Measurements from ENCODE around the gene GP1BB.

The GP1BB gene

DNA sequence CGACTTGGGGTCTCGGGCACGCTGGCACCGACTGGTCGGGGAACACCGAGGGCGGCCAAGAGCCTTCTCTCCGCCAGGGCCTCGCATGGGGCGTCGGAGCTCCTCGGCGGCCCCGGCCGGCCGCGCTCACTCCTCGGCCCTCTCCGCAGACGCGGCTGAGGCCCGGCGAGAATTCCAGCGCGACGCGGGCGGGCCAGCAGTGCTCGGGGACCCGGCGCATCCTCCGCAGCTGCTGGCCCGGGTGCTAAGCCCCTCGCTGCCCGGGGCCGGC lies 42.8 kb downstream of the GP1BB start:
- Histone ChIP-seq H4K20me1 (ENCODE audit: insufficient read depth, low read length) (no peaks in the 10 kb centered on the region), H3K79me2 (ENCODE audit: low read length) (no peaks in the 10 kb centered on the region), H3K4me2 (ENCODE audit: low read length) (no peak overlapping the region), H3K27ac (ENCODE audit: low read length) (no peak overlapping the region), H3K36me3 (replicated peaks; ENCODE audit: low read depth, low read length) (no peaks in the 10 kb centered on the region), H3K9me3 (ENCODE audit: insufficient read depth, low read length) (no peaks in the 10 kb centered on the region), H3K4me1 (ENCODE audit: low read length) (no peaks in the 10 kb centered on the region), H2AFZ (ENCODE audit: low read depth, low read length) (no peak overlapping the region), H3K4me3 (ENCODE audit: low read length) (no peak overlapping the region), H3K9ac (ENCODE audit: low read length) (no peak overlapping the region), H3K27me3 (ENCODE audit: low read depth, low read length) (no peaks in the 10 kb centered on the region)
- no peak for TF ChIP-seq EZH2phosphoT487 (IDR thresholded peaks at IDR 0.05; ENCODE audit: low read depth)

GRCh38 chr22:19766511-19767426 lies 43.4 kb downstream of the GP1BB start:
- no peaks in the 10 kb centered on the region for H3K4me1 ChIP-seq (ENCODE audit: low read length)
- H3K36me3 ChIP-seq (replicated peaks; ENCODE audit: low read depth, low read length), result no peaks in the 10 kb centered on the region
- no peak overlapping the region for H3K27ac ChIP-seq (ENCODE audit: low read length)
- no peaks in the 10 kb centered on the region for H3K79me2 ChIP-seq (ENCODE audit: low read length)
- no peak overlapping the region for H3K9ac ChIP-seq (ENCODE audit: low read length)
- TF ChIP-seq, protein P1, sequence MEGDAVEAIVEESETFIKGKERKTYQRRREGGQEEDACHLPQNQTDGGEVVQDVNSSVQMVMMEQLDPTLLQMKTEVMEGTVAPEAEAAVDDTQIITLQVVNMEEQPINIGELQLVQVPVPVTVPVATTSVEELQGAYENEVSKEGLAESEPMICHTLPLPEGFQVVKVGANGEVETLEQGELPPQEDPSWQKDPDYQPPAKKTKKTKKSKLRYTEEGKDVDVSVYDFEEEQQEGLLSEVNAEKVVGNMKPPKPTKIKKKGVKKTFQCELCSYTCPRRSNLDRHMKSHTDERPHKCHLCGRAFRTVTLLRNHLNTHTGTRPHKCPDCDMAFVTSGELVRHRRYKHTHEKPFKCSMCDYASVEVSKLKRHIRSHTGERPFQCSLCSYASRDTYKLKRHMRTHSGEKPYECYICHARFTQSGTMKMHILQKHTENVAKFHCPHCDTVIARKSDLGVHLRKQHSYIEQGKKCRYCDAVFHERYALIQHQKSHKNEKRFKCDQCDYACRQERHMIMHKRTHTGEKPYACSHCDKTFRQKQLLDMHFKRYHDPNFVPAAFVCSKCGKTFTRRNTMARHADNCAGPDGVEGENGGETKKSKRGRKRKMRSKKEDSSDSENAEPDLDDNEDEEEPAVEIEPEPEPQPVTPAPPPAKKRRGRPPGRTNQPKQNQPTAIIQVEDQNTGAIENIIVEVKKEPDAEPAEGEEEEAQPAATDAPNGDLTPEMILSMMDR (IDR thresholded peaks at IDR 0.05; ENCODE audit: low read depth, low read length), result no peak
- no peak for TF ChIP-seq EZH2phosphoT487 (IDR thresholded peaks at IDR 0.05; ENCODE audit: low read depth)
- no peaks in the 10 kb centered on the region for H4K20me1 ChIP-seq (ENCODE audit: insufficient read depth, low read length)
- no peak overlapping the region for H3K4me3 ChIP-seq (ENCODE audit: low read length)
- H3K9me3 ChIP-seq (ENCODE audit: insufficient read depth, low read length), result no peaks in the 10 kb centered on the region
- H3K4me2 ChIP-seq (ENCODE audit: low read length), result no peak overlapping the region
- H2AFZ ChIP-seq (ENCODE audit: low read depth, low read length), result no peak overlapping the region
- no peaks in the 10 kb centered on the region for H3K27me3 ChIP-seq (ENCODE audit: low read depth, low read length)

DNA sequence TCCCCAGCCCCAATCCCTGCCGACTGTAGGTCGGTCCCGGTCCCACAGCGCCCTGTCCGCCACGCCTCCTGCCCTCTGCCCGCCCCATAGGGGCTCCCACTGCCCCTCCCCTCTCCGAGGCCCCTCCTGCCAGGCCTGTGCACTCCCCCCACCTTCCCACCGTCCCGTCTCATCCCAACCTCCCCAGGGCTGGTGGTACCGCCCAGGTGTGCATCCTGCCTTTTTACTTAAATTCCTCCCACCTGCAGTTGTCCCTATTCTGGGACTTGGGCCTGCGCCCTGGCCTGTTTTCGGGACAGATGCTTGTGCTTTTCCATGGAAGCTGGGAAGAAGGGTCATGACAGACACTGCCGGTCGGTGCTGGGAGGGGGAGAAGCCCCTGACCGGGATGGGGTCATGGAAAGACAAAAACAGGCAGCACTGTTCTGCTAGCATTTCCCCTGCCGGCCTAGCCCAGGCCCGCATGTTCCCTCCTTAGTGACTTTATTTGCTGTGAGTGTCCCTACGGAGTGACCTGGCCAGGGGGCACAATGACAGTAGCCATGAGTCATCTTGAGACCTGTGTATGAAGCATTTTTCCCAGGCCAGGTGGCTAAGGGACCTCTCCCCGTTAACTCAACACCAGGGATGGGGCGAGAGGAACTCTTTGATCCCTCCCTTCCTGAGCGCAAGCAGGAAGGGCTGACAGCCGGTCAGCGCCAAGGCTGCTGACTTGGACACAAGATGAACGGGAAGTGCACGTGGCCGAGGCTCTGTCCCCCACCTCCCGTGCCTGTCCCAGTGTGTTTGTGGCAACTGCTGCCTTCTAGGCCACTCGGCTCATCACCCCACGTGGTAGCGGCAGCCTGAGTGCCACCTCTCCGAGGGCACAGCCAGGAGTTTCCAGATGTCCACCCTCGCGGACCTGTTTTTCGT lies 44.3 kb downstream of the GP1BB start:
- no peak overlapping the region for H3K4me2 ChIP-seq (ENCODE audit: low read length)
- H3K27me3 ChIP-seq (ENCODE audit: low read depth, low read length), result peaks cover 5% of the 10 kb centered on the region; the same call in 1 of the 2 replicates
- no peak overlapping the region for H3K4me3 ChIP-seq (ENCODE audit: low read length)
- H3K9me3 ChIP-seq (ENCODE audit: insufficient read depth, low read length), result no peaks in the 10 kb centered on the region
- H3K9ac ChIP-seq (ENCODE audit: low read length), result no peak overlapping the region
- no peaks in the 10 kb centered on the region for H4K20me1 ChIP-seq (ENCODE audit: insufficient read depth, low read length)
- no peaks in the 10 kb centered on the region for H3K4me1 ChIP-seq (ENCODE audit: low read length)
- no peaks in the 10 kb centered on the region for H3K36me3 ChIP-seq (replicated peaks; ENCODE audit: low read depth, low read length)
- TF ChIP-seq, protein P1 (IDR thresholded peaks at IDR 0.05; ENCODE audit: low read depth, low read length), result no peak
- no peak for TF ChIP-seq EZH2phosphoT487 (IDR thresholded peaks at IDR 0.05; ENCODE audit: low read depth)
- no peaks in the 10 kb centered on the region for H3K79me2 ChIP-seq (ENCODE audit: low read length)
- H3K27ac ChIP-seq (ENCODE audit: low read length), result no peak overlapping the region
- H2AFZ ChIP-seq (ENCODE audit: low read depth, low read length), result no peak overlapping the region

- Histone ChIP-seq H3K79me2 (ENCODE audit: low read length) (no peaks in the 10 kb centered on the region), H4K20me1 (ENCODE audit: insufficient read depth, low read length) (no peaks in the 10 kb centered on the region), H3K9me3 (ENCODE audit: insufficient read depth, low read length) (no peaks in the 10 kb centered on the region), H3K4me3 (ENCODE audit: low read length) (no peak overlapping the region), H3K27me3 (ENCODE audit: low read depth, low read length) (peaks cover 11% of the 10 kb centered on the region; the same call in 1 of the 2 replicates), H3K4me1 (ENCODE audit: low read length) (no peaks in the 10 kb centered on the region), H3K9ac (ENCODE audit: low read length) (no peak overlapping the region), H3K27ac (ENCODE audit: low read length) (no peak overlapping the region), H3K36me3 (replicated peaks; ENCODE audit: low read depth, low read length) (no peaks in the 10 kb centered on the region), H3K4me2 (ENCODE audit: low read length) (no peak overlapping the region), H2AFZ (ENCODE audit: low read depth, low read length) (no peak overlapping the region)
- TF ChIP-seq EZH2phosphoT487 (IDR thresholded peaks at IDR 0.05; ENCODE audit: low read depth), result no peak
- TF ChIP-seq, protein P1 (IDR thresholded peaks at IDR 0.05; ENCODE audit: low read depth, low read length), result no peak
Measured at GRCh38 chr22:19769393-19769715, 46.0 kb downstream of the GP1BB start.

All from OCI-LY3 (cell line).